HL-60 (cell line): ENCODE measurements around the gene CCDC158.

ENCODE experiments used
- GABPA ChIP-seq: IDR thresholded peaks from 2 replicates; pipeline ENCODE4 v1.6.1; 2012; ENCODE audit warnings: low read depth
- TF ChIP-seq, protein P1 (sequence below): IDR thresholded peaks from one replicate; pipeline ENCODE4 v1.5.1; 2011; ENCODE audit warnings: low read length, control low read depth, inconsistent platforms; ENCODE audit not compliant: insufficient read depth

DNA sequence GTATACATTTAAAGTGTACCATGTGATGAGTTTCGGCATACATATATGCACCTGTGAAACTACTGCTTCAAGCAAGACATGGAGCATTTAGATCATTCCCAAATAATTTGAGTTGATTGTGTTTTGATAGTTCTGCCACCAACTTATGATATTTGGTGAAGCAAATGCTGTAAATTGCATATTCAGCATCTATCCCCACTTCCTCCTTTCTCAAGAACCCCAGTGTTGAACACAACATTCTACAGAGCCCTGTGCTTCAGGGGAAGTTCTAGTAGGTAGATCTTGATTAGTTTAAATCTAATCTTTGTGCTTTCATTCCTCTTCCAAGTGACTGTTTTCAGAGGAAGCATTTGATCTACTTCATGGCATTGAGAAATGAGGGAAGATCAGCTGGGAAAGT lies 8.7 kb upstream of the CCDC158 start:
- TF ChIP-seq, protein P1, sequence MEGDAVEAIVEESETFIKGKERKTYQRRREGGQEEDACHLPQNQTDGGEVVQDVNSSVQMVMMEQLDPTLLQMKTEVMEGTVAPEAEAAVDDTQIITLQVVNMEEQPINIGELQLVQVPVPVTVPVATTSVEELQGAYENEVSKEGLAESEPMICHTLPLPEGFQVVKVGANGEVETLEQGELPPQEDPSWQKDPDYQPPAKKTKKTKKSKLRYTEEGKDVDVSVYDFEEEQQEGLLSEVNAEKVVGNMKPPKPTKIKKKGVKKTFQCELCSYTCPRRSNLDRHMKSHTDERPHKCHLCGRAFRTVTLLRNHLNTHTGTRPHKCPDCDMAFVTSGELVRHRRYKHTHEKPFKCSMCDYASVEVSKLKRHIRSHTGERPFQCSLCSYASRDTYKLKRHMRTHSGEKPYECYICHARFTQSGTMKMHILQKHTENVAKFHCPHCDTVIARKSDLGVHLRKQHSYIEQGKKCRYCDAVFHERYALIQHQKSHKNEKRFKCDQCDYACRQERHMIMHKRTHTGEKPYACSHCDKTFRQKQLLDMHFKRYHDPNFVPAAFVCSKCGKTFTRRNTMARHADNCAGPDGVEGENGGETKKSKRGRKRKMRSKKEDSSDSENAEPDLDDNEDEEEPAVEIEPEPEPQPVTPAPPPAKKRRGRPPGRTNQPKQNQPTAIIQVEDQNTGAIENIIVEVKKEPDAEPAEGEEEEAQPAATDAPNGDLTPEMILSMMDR, result no peak
- no peak for TF ChIP-seq GABPA
